Transverse colon (tissue), 4 donors: ENCODE data around the gene KCNJ6. TPM values are rescaled to one million over a fixed set of nuclear protein-coding genes. Genes with fewer than 3 reads are reported as not detected.

Experiments
- DNase-seq: peaks from one replicate; pipeline ENCODE4 v3.0.0-alpha.2; 2019
- H3K27ac ChIP-seq, 4 donors: fragments of 200-600 bp; sonication (generic); 2 replicates each; pipeline ENCODE4 v1.5.1; 2016 to 2018; ENCODE audit warnings: inconsistent platforms in 4 of 4
- H3K27me3 ChIP-seq: fragments of 200-600 bp; sonication (generic); 2 replicates; pipeline ENCODE4 v1.5.1; 2017; ENCODE audit warnings: inconsistent platforms
- H3K36me3 ChIP-seq, 4 donors: fragments of 200-600 bp; sonication (generic); 2 replicates each; pipeline ENCODE4 v1.5.1; 2017 to 2019; ENCODE audit warnings: inconsistent platforms in 4 of 4
- H3K4me1 ChIP-seq, 4 donors: fragments of 200-600 bp; sonication (generic); 2 replicates each; pipeline ENCODE4 v1.5.1; 2017 to 2020; ENCODE audit warnings: inconsistent platforms in 4 of 4
- H3K4me3 ChIP-seq, 4 donors: fragments of 200-600 bp; sonication (generic); 1 replicate in 1 of 4; 2 replicates in 3 of 4; pipeline versions ENCODE4 v1.5.1 to v1.6.1; 2017 to 2019; ENCODE audit warnings: inconsistent platforms in 4 of 4
- H3K9me3 ChIP-seq, 2 donors: fragments of 200-600 bp; sonication (generic); 2 replicates each; pipeline ENCODE4 v1.5.1; 2017 to 2019; ENCODE audit warnings: inconsistent platforms in 2 of 2
- CTCF ChIP-seq, 5 experiments: fragments of 200-600 bp in 3 of 5; fragments of 450-650 bp in 2 of 5; sonication (generic) in 3 of 5; IDR thresholded peaks; 1 replicate in 2 of 5; 2 replicates in 3 of 5; pipeline ENCODE4 v1.5.1; 2016 to 2017; ENCODE audit warnings: antibody characterized with exemption in 5 of 5, inconsistent platforms in 3 of 5, mild to moderate bottlenecking in 2 of 5, moderate library complexity in 1 of 5
- EP300 ChIP-seq: sonication (generic); formaldehyde crosslinking; IDR thresholded peaks from one replicate; pipeline ENCODE4 v1.6.1; 2017; ENCODE audit warnings: antibody characterized with exemption, low read depth
- POLR2A ChIP-seq: fragments of 450-650 bp; IDR thresholded peaks from one replicate; pipeline ENCODE4 v1.6.1; 2016; ENCODE audit warnings: antibody characterized with exemption, mild to moderate bottlenecking, moderate library complexity
- POLR2AphosphoS5 ChIP-seq, 3 donors: sonication (generic); formaldehyde crosslinking; IDR thresholded peaks; one replicate each; pipeline ENCODE4 v1.6.1; 2016; ENCODE audit warnings: antibody characterized with exemption in 3 of 3
- WGBS, 2 donors: methylation state at CpG; one replicate each; pipeline ENCODE4 v1.1.5; 2018; ENCODE audit warnings: low coverage in 1 of 2; 5-methylcytosine and 5-hydroxymethylcytosine counted together
- in situ Hi-C, 4 donors: fragments of 200-750 bp; cut with MboI; loops; one replicate each; pipeline versions ENCODE4 v1.15.0 to v1.15.1; 2017; ENCODE audit warnings: low sequenced_read_pairs in 3 of 4, low pct_ligation_motif_present in 1 of 4, low pct_unique_long_range_greater_than_20kb in 1 of 4
- intact Hi-C: fragments of 100-400 bp; cut with DNase I; formaldehyde crosslinking; loops from one replicate; pipeline ENCODE4 v1.15.1; 2023; ENCODE audit warnings: low total_unique reads
- total RNA-seq, 4 donors: library from RNA; depleted of rRNA; stranded (reverse); fragments of >200 nt; gene quantifications; one replicate each; pipeline ENCODE4 v1.1.0, GENCODE V29; 2016

The KCNJ6 gene
- total RNA-seq, 4 donors from 2014 or later: 0.14 to 0.16 TPM; not detected in 2

GRCh38 chr21:37766129-37766528, 150.1 kb downstream of the KCNJ6 start:
- DNase-seq: no peak
- H3K9me3 ChIP-seq: no peaks in the 10 kb centered on the region
- WGBS, 2 donors: 81% methylated on average over 5 of the region's 5 CpGs; no CpG with 5 or more reads in 1 of the 2 donors
- intact Hi-C loops: no loop called here
- H3K4me1 ChIP-seq: no peaks in the 10 kb centered on the region
- H3K36me3 ChIP-seq: no peaks in the 10 kb centered on the region
- in situ Hi-C loops: no loop called here
- no peak for TF ChIP-seq POLR2A
- no peak for TF ChIP-seq POLR2AphosphoS5 (IDR thresholded peaks at IDR 0.05)
- TF ChIP-seq EP300: no peak
- TF ChIP-seq CTCF (IDR thresholded peaks at IDR 0.05): no peak
- no peak overlapping the region for H3K4me3 ChIP-seq
- no peak overlapping the region for H3K27ac ChIP-seq
- no peaks in the 10 kb centered on the region for H3K27me3 ChIP-seq

DNA sequence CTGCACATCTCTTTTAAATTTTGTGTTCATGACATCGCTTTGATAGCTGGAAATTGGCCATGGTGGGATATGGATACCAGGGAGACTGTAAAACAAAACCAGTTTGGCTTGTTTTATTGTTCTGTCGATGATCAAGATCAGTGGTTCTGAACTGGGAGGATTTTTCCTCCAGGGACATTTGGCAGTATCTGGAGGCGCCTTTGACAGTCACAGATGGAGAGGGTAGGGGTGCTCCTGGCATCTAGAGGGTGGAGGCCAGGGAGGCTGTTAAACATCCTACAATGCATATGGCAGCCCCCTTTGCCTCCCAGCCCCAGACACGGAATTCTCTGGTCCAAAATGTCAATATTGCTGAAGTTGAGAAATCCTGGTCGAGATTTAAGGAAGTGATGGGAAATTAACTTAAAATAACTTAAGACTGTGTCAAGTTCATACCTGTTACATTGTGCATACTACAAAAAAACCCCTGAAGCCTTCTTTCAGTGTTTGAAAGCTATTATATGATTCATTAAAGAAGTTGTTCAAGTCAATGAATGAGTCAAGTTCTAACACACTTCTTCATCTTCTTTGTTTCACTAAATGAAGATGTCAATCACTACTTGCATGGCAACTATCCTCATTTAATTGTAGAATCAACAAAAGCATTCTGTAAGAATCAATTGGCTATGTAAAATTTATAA, 150.9 kb downstream of the KCNJ6 start:
- Histone ChIP-seq H3K4me3 (no peak overlapping the region), H3K27ac (no peak overlapping the region), H3K4me1 (no peaks in the 10 kb centered on the region), H3K27me3 (no peaks in the 10 kb centered on the region), H3K36me3 (no peaks in the 10 kb centered on the region), H3K9me3 (no peaks in the 10 kb centered on the region)
- in situ Hi-C loops: no loop called here
- 58 to 68% methylated on average over 3 to 5 of the region's 5 CpGs for WGBS, 2 donors
- no peak for DNase-seq
- TF ChIP-seq CTCF (IDR thresholded peaks at IDR 0.05) (no peak), POLR2A (no peak), POLR2AphosphoS5 (IDR thresholded peaks at IDR 0.05) (no peak), EP300 (no peak)
- intact Hi-C loops: no loop called here

GRCh38 chr21:37764691-37765090, 151.6 kb downstream of the KCNJ6 start:
- H3K36me3 ChIP-seq: no peaks in the 10 kb centered on the region
- in situ Hi-C loops (no loop called here), intact Hi-C loops (no loop called here)
- WGBS, 2 donors: 0 to 68% methylated on average over 1 to 2 of the region's 2 CpGs
- no peak overlapping the region for H3K27ac ChIP-seq
- H3K9me3 ChIP-seq: no peaks in the 10 kb centered on the region
- no peaks in the 10 kb centered on the region for H3K4me1 ChIP-seq
- no peak for DNase-seq
- no peaks in the 10 kb centered on the region for H3K27me3 ChIP-seq
- TF ChIP-seq CTCF (IDR thresholded peaks at IDR 0.05) (no peak), POLR2A (no peak), POLR2AphosphoS5 (IDR thresholded peaks at IDR 0.05) (no peak), EP300 (no peak)
- H3K4me3 ChIP-seq: no peak overlapping the region

GRCh38 chr21:37763298-37763697, 153.0 kb downstream of the KCNJ6 start:
- H3K4me1 ChIP-seq: no peaks in the 10 kb centered on the region
- no peak overlapping the region for H3K4me3 ChIP-seq
- intact Hi-C loops: no loop called here
- WGBS, 2 donors: 61% methylated on average over 5 of the region's 5 CpGs; no CpG with 5 or more reads in 1 of the 2 donors
- no peak for DNase-seq
- in situ Hi-C loops: no loop called here
- no peak overlapping the region for H3K27ac ChIP-seq
- no peaks in the 10 kb centered on the region for H3K27me3 ChIP-seq
- H3K9me3 ChIP-seq: no peaks in the 10 kb centered on the region
- no peaks in the 10 kb centered on the region for H3K36me3 ChIP-seq
- no peak for TF ChIP-seq POLR2AphosphoS5 (IDR thresholded peaks at IDR 0.05)
- TF ChIP-seq EP300: no peak
- no peak for TF ChIP-seq POLR2A
- TF ChIP-seq CTCF (IDR thresholded peaks at IDR 0.05): no peak
